Esophagus muscularis mucosa (tissue), 4 donors: ENCODE results near the gene COL27A1.

Source experiments
- CTCF ChIP-seq, 3 experiments: fragments of 200-600 bp in 2 of 3; fragments of 450-650 bp in 1 of 3; sonication (generic) in 2 of 3; IDR thresholded peaks; one replicate each; pipeline ENCODE4 v1.5.1; 2017 to 2019; ENCODE audit warnings: antibody characterized with exemption in 3 of 3, mild to moderate bottlenecking in 2 of 3, moderate library complexity in 1 of 3
- EP300 ChIP-seq: sonication (generic); formaldehyde crosslinking; IDR thresholded peaks from one replicate; pipeline ENCODE4 v1.6.1; 2017; ENCODE audit warnings: antibody characterized with exemption
- POLR2A ChIP-seq: fragments of 450-650 bp; IDR thresholded peaks from one replicate; pipeline ENCODE4 v1.6.1; 2017; ENCODE audit warnings: antibody characterized with exemption, moderate library complexity, mild to moderate bottlenecking, low read depth

GRCh38 chr9:114169952-114170770 lies 14.8 kb downstream of the COL27A1 start:
- TF ChIP-seq CTCF (IDR thresholded peaks at IDR 0.05) (no peak), EP300 (no peak), POLR2A (no peak)
